ENCODE measurements around the gene RSRC2.
A peak's percentile ranks its signal among the peaks of the same experiment; 100 is the strongest.
"Not testable (repeated sequence)": the region's sequence is repeated elsewhere in the genome, so short reads cannot be mapped to it uniquely, and the experiment has no call there.

The RSRC2 gene

DNA sequence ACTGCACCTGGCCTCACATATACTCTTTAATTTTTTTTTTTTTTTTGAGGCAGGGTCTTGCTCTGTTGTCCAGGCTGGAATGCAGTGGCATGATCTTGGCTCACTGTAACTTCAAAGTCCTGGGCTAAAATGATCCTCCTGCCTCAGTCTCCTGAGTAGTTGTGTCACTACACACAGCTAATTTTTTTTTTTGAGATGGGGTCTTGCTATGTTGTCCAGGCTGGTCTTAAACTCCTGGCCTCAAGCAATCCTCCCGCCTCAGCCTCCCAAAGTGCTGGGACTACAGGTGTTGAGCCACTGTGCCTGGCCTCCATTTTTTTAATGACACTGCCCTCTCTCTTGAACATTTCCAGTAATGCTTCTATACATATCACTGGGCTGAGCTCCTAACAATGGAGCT lies 42.4 kb downstream of the RSRC2 start:
- DNase-seq (ENCODE audit: low read depth): not testable (repeated sequence)

DNA sequence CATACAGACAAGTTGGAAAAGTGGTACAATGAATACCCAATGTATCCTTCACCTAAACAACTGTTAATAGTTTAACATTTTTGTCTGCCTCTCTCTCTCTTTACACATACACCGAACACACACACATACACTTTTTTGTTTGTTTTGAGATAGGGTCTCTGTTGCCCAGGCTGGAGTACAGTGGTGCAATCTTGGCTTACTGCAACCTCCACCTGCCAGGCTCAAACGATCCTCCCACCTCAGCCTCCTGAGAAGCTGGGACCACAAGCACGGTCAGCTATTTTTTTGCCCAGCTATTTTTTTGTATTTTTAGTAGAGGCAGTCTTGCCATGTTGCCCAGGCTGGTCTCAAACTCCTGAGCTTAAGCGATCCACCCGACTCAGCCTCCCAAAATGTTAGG lies 42.8 kb downstream of the RSRC2 start:
- no peak for DNase-seq (ENCODE audit: low read depth)

DNA sequence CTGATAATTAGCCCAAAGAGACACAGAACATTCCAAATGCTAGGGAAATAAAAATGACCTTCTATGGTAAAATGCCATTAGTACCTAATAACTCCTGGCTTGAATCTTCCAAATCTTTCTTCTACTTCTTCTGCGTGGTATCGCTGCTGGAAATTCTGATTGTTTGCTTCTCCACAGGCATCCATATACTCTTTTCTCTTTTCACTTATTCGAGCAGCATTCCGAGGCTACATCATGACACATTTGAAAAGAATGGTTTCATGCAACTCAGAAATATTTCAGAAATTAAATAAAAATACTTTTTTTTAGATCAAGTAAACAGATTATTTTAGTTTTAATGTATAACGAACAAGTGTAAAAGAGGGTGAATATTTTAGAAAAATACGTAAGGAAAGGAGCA lies 44.9 kb downstream of the RSRC2 start:
- no peak for DNase-seq (ENCODE audit: low read depth)

DNA sequence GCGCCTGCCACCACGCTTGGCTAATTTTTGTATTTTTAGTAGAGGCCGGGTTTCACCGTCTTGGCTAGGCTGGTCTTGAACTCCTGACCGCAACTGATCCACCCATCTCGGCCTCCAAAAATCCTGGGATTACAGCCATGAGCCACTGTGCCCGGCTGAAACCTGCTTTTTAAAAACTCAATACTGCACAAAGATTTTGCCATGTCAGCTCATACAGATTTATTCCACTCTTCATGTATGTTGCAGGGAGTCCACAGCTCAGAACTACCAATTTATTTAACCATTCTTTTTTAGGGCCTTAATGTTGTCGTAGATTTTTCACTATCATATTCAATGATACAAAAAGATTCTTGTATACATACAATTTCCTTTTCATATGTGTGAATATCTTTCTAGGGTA lies 46.0 kb downstream of the RSRC2 start:
- DNase-seq (ENCODE audit: low read depth): no peak

DNA sequence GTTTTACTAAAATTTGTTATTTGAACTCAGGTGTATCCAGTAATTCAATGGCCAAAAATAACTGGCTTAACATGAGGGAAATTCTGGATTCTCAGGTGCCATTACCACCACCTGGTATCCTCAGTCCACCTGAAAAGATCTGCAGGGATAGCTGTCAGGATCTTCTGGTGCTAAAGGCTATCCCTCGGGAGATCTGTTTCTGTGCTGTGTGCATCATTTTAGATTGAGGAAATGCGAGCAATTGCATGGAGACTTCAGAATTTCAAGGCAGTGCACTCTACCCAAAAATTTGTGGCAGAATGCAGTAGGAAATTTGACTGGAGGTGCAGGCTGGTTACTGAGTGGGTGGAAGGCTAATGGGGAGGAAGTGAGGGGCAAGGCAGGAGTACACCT lies 52.4 kb downstream of the RSRC2 start:
- no peak for DNase-seq (ENCODE audit: low read depth)

DNA sequence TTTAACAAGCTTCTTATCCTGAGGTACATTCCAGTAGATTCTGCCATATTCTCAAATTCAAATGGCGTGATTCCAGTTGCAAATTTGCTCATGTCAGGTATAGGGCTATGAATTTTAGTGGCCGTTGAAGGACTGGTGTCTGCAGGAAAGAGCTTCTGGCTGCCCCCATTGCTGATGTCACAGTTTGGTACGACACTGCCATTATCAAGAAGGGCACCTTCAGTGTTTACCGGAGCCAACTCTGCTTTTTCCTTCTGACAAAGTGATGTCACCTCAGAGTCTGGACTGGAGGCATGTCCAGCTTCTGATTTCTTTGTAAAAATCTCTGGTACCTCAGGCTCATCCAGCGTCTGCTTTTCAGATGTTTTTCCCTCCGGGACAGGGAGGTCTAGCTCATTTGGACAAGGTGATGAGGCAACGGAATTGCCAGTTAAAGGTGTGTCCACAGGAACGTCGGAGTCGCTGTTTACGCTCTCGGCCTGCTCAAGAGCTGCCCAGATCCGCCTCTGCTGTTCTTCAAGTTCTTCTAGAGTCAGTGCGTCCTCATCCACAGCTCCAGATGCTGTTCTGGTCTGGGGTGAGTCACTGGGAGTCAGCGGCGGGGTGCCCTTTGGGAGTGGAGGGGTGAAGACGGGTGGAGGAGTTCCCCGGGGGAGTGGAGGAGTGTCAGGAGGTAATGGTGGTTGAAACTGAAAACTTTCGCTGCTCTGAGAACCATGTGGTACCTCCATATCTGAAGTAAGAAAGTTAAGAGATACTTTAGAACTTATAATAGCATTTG lies 53.0 kb downstream of the RSRC2 start:
- peak; percentile 92 for DNase-seq (ENCODE audit: low read depth)

DNA sequence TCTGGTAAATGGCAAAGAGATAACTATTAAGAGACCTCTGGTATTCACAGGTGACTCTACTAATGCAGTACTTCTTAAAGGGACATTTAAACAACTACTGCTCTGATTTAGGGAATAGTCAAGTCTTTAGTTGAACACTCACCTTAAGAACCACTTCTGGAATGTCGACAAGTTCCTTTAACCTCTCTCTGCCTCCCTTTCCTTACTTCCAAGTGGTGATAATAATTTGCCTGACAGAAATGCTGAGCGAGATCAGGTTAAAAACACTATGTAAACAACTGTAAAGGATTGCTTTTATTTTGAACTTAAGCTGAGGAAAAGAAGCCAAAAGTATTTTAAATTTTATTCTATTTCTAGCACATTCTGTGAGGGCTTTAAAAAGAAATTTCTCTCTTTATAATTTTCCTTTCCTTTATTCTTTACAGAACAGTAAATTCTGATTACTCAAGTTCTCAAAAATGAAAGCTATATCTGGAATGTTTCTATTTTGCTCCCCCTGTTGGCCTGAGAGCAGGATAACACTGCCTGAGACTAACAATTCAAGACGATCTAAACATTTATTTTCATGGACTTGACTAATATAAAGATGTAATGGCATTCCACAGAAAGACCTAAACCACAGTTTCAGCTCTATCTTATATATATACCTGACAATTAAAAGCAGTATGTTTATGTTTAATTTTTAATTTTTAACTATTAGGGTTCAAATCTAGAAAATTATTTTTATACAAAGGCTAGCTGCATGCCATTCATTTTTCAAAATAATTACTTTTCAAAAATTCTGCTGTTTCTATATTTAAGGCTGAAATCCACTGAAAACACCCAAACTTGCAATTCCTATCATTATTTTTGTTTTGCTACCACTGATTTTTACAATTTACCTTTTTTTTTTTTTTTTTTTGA lies 55.2 kb downstream of the RSRC2 start:
- DNase-seq (ENCODE audit: low read depth): peak; percentile 75

DNA sequence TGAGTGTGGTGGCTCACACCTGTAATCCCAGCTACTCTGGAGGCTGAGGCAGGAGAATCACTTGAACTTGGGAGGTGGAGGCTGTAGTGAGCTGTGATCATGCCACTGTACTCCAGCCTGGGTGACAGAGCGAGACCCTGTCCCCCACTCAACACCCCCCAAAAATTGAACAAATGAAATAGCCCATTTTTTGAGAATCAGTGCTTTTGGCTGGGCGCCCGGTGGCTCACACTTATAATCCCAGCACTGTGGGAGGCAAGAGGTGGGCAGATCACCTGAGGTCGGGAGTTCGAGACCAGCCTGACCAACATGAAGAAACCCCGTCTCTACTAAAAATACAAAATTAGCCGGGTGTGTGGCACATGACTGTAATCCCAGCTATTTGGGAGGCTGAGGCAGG lies 56.2 kb downstream of the RSRC2 start:
- DNase-seq (ENCODE audit: low read depth): not testable (repeated sequence)

DNA sequence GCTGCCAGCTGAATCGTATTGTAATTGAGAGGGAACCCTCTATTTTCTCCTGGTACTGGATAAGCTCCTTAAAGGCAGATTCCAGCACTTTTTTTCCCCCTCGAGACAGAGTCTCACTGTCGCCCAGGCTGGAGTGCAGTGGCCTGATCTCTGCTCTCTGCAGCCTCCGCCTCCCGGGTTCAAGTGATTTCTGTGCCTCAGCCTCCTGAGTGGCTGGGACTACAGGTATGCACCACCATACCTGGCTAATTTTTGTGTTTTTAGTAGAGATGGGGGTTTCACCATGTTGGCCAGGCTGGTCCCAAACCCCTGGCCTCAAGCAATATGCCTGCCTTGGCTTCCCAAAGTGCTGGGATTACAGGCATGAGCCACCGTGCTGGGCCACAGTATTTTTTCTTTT lies 56.9 kb downstream of the RSRC2 start:
- not testable (repeated sequence) for DNase-seq (ENCODE audit: low read depth)

DNA sequence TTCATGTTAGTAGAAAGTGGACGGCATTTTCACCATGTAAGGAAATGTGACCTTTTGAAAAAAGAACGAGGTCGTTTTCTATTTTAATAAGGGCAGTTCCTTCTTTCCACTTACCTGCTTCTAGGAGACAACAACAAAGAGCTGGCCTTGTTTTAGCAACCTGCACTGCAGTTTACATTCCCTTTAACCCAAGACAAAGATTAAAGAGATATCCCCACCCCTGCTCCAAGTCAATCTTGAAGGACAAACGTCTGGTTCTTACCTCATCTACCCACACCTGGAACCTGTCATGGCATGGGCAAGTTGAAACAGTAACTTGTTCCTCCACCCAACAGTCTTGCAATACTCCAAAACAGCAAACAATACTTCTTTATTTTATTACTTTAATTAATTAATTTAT lies 58.8 kb downstream of the RSRC2 start:
- DNase-seq (ENCODE audit: low read depth): no peak

DNA sequence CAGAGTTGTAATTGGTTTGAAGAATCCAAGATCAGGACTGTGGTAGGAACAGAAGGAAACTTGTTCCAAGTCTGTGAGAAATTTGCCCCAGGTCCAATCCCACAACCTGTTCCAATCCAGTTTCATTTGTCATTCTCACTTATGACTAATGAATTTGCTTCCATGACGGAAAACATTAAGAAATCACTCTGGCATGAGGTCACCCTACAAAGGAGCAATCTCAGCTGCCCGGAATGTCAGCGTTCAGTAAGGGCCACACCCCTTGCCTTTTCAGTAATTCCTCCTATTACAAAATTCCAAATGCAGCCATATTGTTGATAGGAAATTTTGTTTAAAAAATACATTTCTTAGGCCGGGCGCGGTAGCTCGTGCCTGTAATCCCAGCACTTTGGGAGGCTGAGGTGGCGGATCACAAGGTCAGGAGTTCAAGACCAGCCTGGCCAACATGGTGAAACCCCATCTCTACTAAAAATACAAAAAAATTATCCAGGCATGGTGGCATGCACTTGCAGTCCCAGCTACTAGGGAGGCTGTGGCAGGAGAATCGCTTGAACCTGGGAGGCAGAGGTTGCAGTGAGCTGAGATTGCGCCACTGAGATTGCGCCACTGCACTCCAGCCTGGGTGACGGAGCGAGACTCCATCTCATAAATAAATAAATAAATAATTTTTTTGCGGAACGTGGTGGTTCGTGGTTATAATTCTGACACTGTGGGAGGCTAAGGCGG lies 62.3 kb downstream of the RSRC2 start:
- peak; percentile 98 for DNase-seq (ENCODE audit: low read depth)

DNA sequence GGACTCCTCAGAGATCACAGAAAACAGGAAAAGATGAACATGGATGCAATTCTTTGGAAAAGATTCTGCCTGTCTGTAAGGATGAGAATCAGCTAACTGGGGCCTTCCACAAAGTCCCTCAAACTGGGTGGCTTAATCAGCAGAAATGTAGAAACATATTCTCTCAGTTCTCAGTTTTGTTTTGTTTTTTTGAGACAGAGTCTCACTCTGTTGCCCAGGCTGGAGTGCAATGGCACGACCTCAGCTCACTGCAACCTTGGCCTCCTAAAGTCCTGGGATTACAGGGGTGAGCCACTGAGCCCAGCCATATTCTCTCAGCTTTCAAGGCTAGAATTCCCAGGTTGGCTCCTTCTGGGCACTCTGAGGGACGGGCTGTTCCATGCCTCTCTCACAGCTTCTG lies 66.1 kb downstream of the RSRC2 start:
- DNase-seq (ENCODE audit: low read depth): no peak

DNA sequence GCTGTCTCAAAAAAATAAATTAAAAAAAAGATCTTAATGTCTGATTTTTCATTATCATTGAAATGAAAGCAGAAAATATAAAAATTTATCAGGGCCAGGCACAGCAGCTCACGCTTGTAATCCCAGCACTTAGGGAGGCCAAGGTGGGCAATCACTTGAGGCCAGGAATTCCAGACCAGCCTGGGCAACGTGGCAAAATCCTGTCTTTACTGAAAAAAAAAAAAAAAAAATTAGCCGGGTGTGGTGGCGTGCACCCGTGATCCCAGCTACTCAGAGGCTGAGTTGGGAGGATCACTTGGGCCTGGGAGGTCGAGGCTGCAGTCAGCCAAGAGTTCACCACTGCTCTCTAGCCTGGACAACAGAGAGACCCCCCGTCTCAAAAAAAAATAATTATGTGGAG lies 66.7 kb downstream of the RSRC2 start:
- DNase-seq (ENCODE audit: low read depth): no peak

DNA sequence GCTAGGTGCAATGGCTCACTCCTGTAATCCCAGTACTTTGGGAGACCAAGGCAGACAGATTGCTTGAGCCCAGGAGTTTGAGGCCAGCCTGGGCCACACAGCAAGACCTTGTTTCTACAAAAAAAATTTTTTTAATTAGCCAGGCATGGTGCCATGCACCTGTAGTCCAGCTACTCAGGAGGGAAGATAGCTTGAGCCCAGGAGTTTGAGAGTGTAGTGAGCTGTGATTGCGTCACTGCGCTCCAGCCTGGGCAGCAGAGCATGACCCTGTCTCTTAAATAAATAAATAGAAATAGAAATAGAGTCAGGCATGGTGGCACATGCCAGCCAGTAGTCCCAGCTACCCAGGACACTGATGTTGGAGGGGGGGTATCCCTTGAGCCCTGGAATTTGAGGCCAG lies 67.5 kb downstream of the RSRC2 start:
- DNase-seq (ENCODE audit: low read depth): no peak

DNA sequence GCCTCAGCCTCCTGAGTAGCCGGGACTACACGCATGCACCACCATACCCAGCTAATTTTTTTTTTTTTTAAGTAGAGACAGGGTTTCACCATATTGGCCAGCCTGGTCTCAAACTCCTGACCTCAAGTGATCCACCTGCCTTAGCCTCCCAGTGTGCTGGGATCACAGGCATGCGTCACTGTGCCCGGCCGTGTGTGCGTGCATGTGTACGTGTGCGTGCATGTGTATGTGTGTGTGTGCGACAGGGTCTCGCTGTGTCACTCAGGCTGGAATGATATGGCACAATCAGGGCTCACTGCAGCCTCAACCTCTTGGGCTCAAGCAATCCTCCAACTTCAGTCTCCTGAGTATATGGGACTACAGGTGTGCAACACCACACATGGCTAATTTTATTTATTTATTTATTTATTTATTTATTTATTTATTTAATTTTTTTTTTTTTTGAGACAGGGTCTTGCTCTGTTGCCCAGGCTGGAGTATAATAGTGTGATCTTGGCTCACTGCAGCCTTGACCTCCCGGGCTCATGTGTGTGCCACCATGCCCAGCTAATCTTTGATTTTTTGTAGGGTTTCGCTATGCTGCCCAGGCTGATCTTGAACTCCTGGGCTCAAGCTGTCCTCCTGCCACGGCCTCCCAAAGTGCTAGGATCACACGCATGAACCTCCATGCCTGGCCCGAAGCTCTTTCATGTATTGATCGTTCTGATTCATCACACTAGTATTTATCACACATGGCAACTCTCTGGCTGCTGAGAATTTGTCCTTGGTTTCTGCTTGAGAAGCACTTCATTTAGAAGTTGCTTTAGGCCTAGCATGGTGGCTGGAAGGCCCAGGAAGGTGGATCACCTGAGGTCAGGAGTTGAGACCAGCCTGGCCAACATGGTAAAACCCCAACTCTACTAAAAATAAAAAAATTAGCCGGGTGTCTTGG lies 68.4 kb downstream of the RSRC2 start:
- no peak for DNase-seq (ENCODE audit: low read depth)

DNA sequence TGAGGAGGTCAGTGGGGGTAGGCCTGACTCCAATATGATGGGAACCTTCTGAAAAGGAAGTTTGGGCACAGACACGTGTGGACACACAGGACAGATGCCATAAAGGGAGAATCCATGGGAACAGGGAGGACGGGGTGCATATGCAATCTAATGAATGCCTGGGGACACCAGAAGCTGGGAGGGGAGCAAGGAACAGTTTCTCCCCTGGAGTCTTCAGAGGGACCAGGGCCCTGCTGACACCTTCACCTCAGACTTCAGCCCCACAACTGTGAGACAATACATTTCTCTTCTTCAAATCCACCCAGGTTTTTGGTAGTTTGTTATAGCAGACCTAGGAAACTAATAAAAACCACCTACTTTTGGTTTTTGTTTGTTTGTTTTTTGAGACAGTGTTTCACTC lies 69.1 kb downstream of the RSRC2 start:
- no peak for DNase-seq (ENCODE audit: low read depth)

DNA sequence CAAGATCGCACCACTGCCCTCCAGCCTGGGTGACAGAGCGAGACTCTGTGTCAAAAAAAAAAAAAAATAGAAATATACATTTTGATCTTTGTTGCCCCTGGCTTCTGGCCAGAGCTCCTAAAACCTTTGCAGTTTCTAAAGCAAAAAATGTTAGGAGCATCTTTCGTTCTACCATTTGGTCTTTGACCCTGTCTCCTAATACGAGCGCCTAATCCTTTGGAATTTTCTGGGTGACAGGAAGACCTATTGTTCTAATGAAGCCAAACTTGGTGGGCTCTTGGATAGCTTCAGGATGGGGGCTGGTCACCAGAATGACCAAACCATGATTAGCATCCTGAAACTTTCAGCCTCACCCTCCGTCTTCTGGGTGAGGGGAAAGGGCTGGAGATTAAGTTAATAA lies 72.0 kb downstream of the RSRC2 start:
- DNase-seq (ENCODE audit: low read depth): no peak

DNA sequence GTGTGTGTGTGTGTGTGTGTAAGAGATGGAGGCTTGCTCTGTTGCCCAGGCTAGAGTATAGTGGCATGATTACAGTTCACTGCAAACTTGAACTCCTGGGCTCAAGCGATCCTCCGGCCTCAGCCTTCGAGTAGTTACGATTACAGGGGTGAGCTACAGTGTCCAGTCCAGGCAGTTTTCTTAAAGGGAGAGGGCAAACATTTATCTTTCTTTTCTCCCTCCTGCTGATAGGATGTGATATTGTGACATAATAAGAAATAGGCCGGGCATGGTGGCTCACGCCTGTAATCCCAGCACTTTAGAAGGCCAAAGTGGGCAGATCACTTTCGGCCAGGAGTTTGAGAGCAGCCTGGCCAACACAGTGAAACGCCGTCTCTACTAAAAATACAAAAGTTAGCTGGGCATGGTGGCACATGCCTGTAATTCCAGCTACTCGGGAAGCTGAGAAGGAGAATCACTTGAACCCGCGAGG lies 72.5 kb downstream of the RSRC2 start:
- no peak for DNase-seq (ENCODE audit: low read depth)
